NOMO-1 treated with dmso at 0.1 percent for 144 hours (cell line): Measurements from ENCODE around the gene LTBP3.
"Not testable (repeated sequence)": the region's sequence is repeated elsewhere in the genome, so short reads cannot be mapped to it uniquely, and the experiment has no call there.

Experiments used
- DNase-seq: peaks from one replicate; lab custom pipeline; 2025; ENCODE audit not compliant: unreplicated experiment; lab: John Stamatoyannopoulos, UW

LTBP3 gene

GRCh38 chr11:65538232-65538914 lies 19.8 kb downstream of the LTBP3 start:
- no peak for DNase-seq

GRCh38 chr11:65537620-65538231 lies 20.4 kb downstream of the LTBP3 start:
- no peak for DNase-seq

- no peak for DNase-seq
Measured at GRCh38 chr11:65537296-65537597, 20.9 kb downstream of the LTBP3 start.

- no peak for DNase-seq
Measured at GRCh38 chr11:65536412-65537295, 21.5 kb downstream of the LTBP3 start.

GRCh38 chr11:65535102-65535501 lies 23.1 kb downstream of the LTBP3 start:
- DNase-seq: no peak

- DNase-seq: no peak
Measured at GRCh38 chr11:65532388-65533064, 25.6 kb downstream of the LTBP3 start.

- no peak for DNase-seq
Measured at GRCh38 chr11:65530157-65530496, 28.0 kb downstream of the LTBP3 start.

- DNase-seq: no peak
Measured at GRCh38 chr11:65529475-65530156, 28.5 kb downstream of the LTBP3 start.

GRCh38 chr11:65528819-65529350 lies 29.3 kb downstream of the LTBP3 start:
- DNase-seq: no peak

- no peak for DNase-seq
Measured at GRCh38 chr11:65526744-65527143, 31.4 kb downstream of the LTBP3 start.

GRCh38 chr11:65525546-65526480 lies 32.3 kb downstream of the LTBP3 start:
- DNase-seq: no peak

GRCh38 chr11:65524741-65525545 lies 33.2 kb downstream of the LTBP3 start, which contains the start of gene SCYL1:
Gene SCYL1 (plus strand): TSS chr11:65525083. CDS start chr11:65525154, 71 bp downstream.
- no peak for DNase-seq

- DNase-seq: no peak
Measured at GRCh38 chr11:65524014-65524740, 34.0 kb downstream of the LTBP3 start.

GRCh38 chr11:65523631-65523968 lies 34.6 kb downstream of the LTBP3 start:
- not testable (repeated sequence) for DNase-seq

- not testable (repeated sequence) for DNase-seq
Measured at GRCh38 chr11:65522718-65523630, 35.2 kb downstream of the LTBP3 start.

- DNase-seq: not testable (repeated sequence)
Measured at GRCh38 chr11:65521777-65522521, 36.2 kb downstream of the LTBP3 start.
